Glomerular endothelial cell (primary cell): ENCODE results near the gene KDM5C. TPM values are rescaled to one million over a fixed set of nuclear protein-coding genes. Genes with fewer than 3 reads are reported as not detected.
"Not testable (repeated sequence)": the region's sequence is repeated elsewhere in the genome, so short reads cannot be mapped to it uniquely, and the experiment has no call there.

Experiments
- DNase-seq: peaks from one replicate; pipeline ENCODE4 v3.0.0-alpha.2; 2011; ENCODE audit warnings: low read depth, low spot score; ENCODE audit errors: extremely low read depth
- total RNA-seq: library from RNA; depleted of rRNA; stranded (reverse); fragments of >200 nt; gene quantifications from 2 replicates; pipeline ENCODE4 v1.2.3, GENCODE V29; 2015

The KDM5C gene
- total RNA-seq, 1 donor from 2014 or later: 116 TPM

GRCh38 chrX:53194308-53194707 is 30.7 kb downstream of the KDM5C start:
- DNase-seq: no peak

- no peak for DNase-seq
Measured at GRCh38 chrX:53193093-53193492, 31.9 kb downstream of the KDM5C start.

GRCh38 chrX:53190363-53190960 is 34.5 kb downstream of the KDM5C start:
- no peak for DNase-seq

GRCh38 chrX:53188763-53189162 is 36.2 kb downstream of the KDM5C start:
- DNase-seq: no peak

GRCh38 chrX:53186351-53186750 is 38.7 kb downstream of the KDM5C start:
- DNase-seq: no peak

GRCh38 chrX:53184836-53185235 is 40.2 kb downstream of the KDM5C start:
- no peak for DNase-seq

- DNase-seq: no peak
Measured at GRCh38 chrX:53171356-53171755, 53.7 kb downstream of the KDM5C start.

- DNase-seq: no peak
Measured at GRCh38 chrX:53166103-53166502, 58.9 kb downstream of the KDM5C start.

- DNase-seq: not testable (repeated sequence)
Measured at GRCh38 chrX:53164566-53164965, 60.4 kb downstream of the KDM5C start.

GRCh38 chrX:53163436-53163835 is 61.6 kb downstream of the KDM5C start:
- DNase-seq: no peak

- DNase-seq: no peak
Measured at GRCh38 chrX:53160297-53160983, 64.6 kb downstream of the KDM5C start.

- DNase-seq: no peak
Measured at GRCh38 chrX:53159184-53159583, 65.8 kb downstream of the KDM5C start.

GRCh38 chrX:53156207-53156596 is 68.8 kb downstream of the KDM5C start:
- DNase-seq: no peak

GRCh38 chrX:53155512-53156206 is 69.3 kb downstream of the KDM5C start:
- DNase-seq: no peak

GRCh38 chrX:53153581-53153980 is 71.4 kb downstream of the KDM5C start:
- no peak for DNase-seq

Other genes with a start within 250 kb of the KDM5C start
- 2.4 and 5.5 TPM in 2 replicates for gene GPR173, start 176.4 kb downstream of the KDM5C start, total RNA-seq
- 6.2 and 10.0 TPM in 2 replicates for gene TSPYL2, start 142.8 kb downstream of the KDM5C start, total RNA-seq
- 2.2 and 8.2 TPM in 2 replicates for gene KANTR, start 131.1 kb downstream of the KDM5C start, total RNA-seq
- 10.8 and 16.6 TPM in 2 replicates for gene IQSEC2, start 56.4 kb upstream of the KDM5C start, total RNA-seq
- gene SMC1A, start 197.4 kb upstream of the KDM5C start, total RNA-seq: 19.9 and 36.1 TPM in 2 replicates
- gene RIBC1, start 197.7 kb upstream of the KDM5C start, total RNA-seq: 2.3 TPM in 1 of 2 replicates, not detected in the other
- 57.0 and 57.5 TPM in 2 replicates for gene HSD17B10, start 209.2 kb upstream of the KDM5C start, total RNA-seq